OCI-LY1 (cell line): ENCODE measurements around the gene GRK5.

Experiments used
- H2AFZ ChIP-seq: fragments of 200-600 bp; sonication (generic), shearing (Covaris generic); 2 replicates; pipeline ENCODE4 v1.6.0; 2014; ENCODE audit warnings: antibody characterized with exemption, mild to moderate bottlenecking, low read length
- H3F3A ChIP-seq: fragments of 200-600 bp; sonication (generic), shearing (Covaris generic); 2 replicates; pipeline ENCODE4 v1.6.0; 2014; ENCODE audit warnings: mild to moderate bottlenecking, antibody characterized with exemption, low read length, moderate library complexity; ENCODE audit not compliant: insufficient read depth
- H3K27ac ChIP-seq: fragments of 200-600 bp; sonication (generic); 2 replicates; pipeline ENCODE4 v1.5.1; 2014; ENCODE audit warnings: low read length, mixed run types, mild to moderate bottlenecking, low read depth; ENCODE audit not compliant: poor library complexity, severe bottlenecking
- H3K27me3 ChIP-seq: fragments of 200-600 bp; sonication (generic); 2 replicates; pipeline ENCODE4 v1.6.0; 2014; ENCODE audit warnings: antibody characterized with exemption, mild to moderate bottlenecking, low read length, moderate library complexity; ENCODE audit not compliant: insufficient read depth
- H3K36me3 ChIP-seq: fragments of 200-600 bp; sonication (generic); 2 replicates; pipeline ENCODE4 v1.6.1; 2014; ENCODE audit warnings: mild to moderate bottlenecking, antibody characterized with exemption, low read length, moderate library complexity, mixed read lengths; ENCODE audit not compliant: insufficient read depth
- H3K4me1 ChIP-seq: fragments of 200-600 bp; sonication (generic); 2 replicates; pipeline ENCODE4 v1.5.1; 2014; ENCODE audit warnings: mild to moderate bottlenecking, low read length, moderate library complexity; ENCODE audit not compliant: insufficient read depth, severe bottlenecking
- H3K4me2 ChIP-seq: fragments of 200-600 bp; sonication (generic), shearing (Covaris generic); 2 replicates; pipeline ENCODE4 v1.6.1; 2014; ENCODE audit warnings: low read length
- H3K4me3 ChIP-seq: fragments of 200-600 bp; sonication (generic); 2 replicates; pipeline ENCODE4 v1.5.1; 2014; ENCODE audit warnings: low read length, low read depth, mild to moderate bottlenecking, mixed read lengths; ENCODE audit not compliant: poor library complexity, severe bottlenecking
- H3K79me2 ChIP-seq: fragments of 200-600 bp; shearing (Covaris generic); 2 replicates; pipeline ENCODE4 v1.6.1; 2016; ENCODE audit warnings: mixed run types, low read length, mixed read lengths; ENCODE audit not compliant: insufficient read depth
- H3K9ac ChIP-seq: fragments of 200-600 bp; sonication (generic), shearing (Covaris generic); 2 replicates; pipeline ENCODE4 v1.6.1; 2014; ENCODE audit warnings: mild to moderate bottlenecking, low read length, mixed read lengths
- H3K9me2 ChIP-seq: fragments of 200-600 bp; sonication (generic), shearing (Covaris generic); 2 replicates; pipeline ENCODE4 v1.6.1; 2014; ENCODE audit warnings: low read depth, mild to moderate bottlenecking, low read length, mixed read lengths
- H3K9me3 ChIP-seq: fragments of 200-600 bp; shearing (Covaris generic); 2 replicates; pipeline ENCODE4 v1.6.1; 2014; ENCODE audit warnings: low read length, mixed read lengths
- H4K20me1 ChIP-seq: fragments of 200-600 bp; sonication (generic), shearing (Covaris generic); 2 replicates; pipeline ENCODE4 v1.6.0; 2016; ENCODE audit warnings: mild to moderate bottlenecking, low read length; ENCODE audit not compliant: insufficient read depth
- CTCF ChIP-seq: fragments of 200-600 bp; sonication (generic), shearing (Covaris generic); IDR thresholded peaks from 2 replicates; pipeline ENCODE4 v1.5.1; 2017; ENCODE audit warnings: mild to moderate bottlenecking, antibody characterized with exemption, low read length, moderate library complexity, mixed read lengths
- EZH2 ChIP-seq: fragments of 200-600 bp; sonication (generic), shearing (Covaris generic); IDR thresholded peaks from 2 replicates; pipeline ENCODE4 v1.8.0; 2017; ENCODE audit warnings: borderline replicate concordance, mixed run types, mild to moderate bottlenecking, antibody characterized with exemption, low read length, moderate library complexity, mixed read lengths

Gene GRK5

GRCh38 chr10:119393845-119394244 lies 186.5 kb downstream of the GRK5 start:
- Histone ChIP-seq H3K4me3 (no peak overlapping the region), H3K4me2 (no peak overlapping the region), H4K20me1 (no peaks in the 10 kb centered on the region), H3K79me2 (no peaks in the 10 kb centered on the region), H3K4me1 (peaks cover 18% of the 10 kb centered on the region), H3K27ac (no peak overlapping the region), H2AFZ (no peak overlapping the region), H3K27me3 (no peaks in the 10 kb centered on the region), H3K9me2 (no peaks in the 10 kb centered on the region), H3F3A (no peaks in the 10 kb centered on the region), H3K9me3 (no peaks in the 10 kb centered on the region), H3K36me3 (no peaks in the 10 kb centered on the region), H3K9ac (no peak overlapping the region)
- TF ChIP-seq CTCF (no peak), EZH2 (no peak)

- Histone ChIP-seq H3K4me2 (no peak overlapping the region), H3K27me3 (no peaks in the 10 kb centered on the region), H3K9ac (no peak overlapping the region), H3K27ac (no peak overlapping the region), H3K36me3 (no peaks in the 10 kb centered on the region), H3K4me3 (no peak overlapping the region), H2AFZ (no peak overlapping the region), H3F3A (no peaks in the 10 kb centered on the region), H4K20me1 (no peaks in the 10 kb centered on the region), H3K9me2 (no peaks in the 10 kb centered on the region), H3K9me3 (no peaks in the 10 kb centered on the region), H3K4me1 (peaks cover 18% of the 10 kb centered on the region), H3K79me2 (no peaks in the 10 kb centered on the region)
- TF ChIP-seq CTCF (no peak), EZH2 (no peak)
Observed at GRCh38 chr10:119394657-119395279, 187.4 kb downstream of the GRK5 start.

- Histone ChIP-seq H3K27ac (no peak overlapping the region), H3K36me3 (no peaks in the 10 kb centered on the region), H3K4me1 (peaks cover 18% of the 10 kb centered on the region), H3K27me3 (no peaks in the 10 kb centered on the region), H3F3A (no peaks in the 10 kb centered on the region), H3K4me2 (no peak overlapping the region), H3K4me3 (no peak overlapping the region), H3K9me2 (no peaks in the 10 kb centered on the region), H3K9ac (no peak overlapping the region), H4K20me1 (no peaks in the 10 kb centered on the region), H3K9me3 (no peaks in the 10 kb centered on the region), H2AFZ (no peak overlapping the region), H3K79me2 (no peaks in the 10 kb centered on the region)
- no peak for TF ChIP-seq CTCF
- no peak for TF ChIP-seq EZH2
Observed at GRCh38 chr10:119395280-119396007, 188.1 kb downstream of the GRK5 start.
